BJ (cell line): ENCODE data around the gene NOTO. TPM values are rescaled to one million over a fixed set of nuclear protein-coding genes. Genes with fewer than 3 reads are reported as not detected.
A peak's percentile ranks its signal among the peaks of the same experiment; 100 is the strongest.

ENCODE experiments used
- CTCF ChIA-PET: fragments of 350-600 bp; formaldehyde crosslinking; extraction: SDS; loops from one replicate; lab custom pipeline; 2021; ENCODE audit warnings: antibody characterized with exemption, inconsistent platforms; lab: Yijun Ruan, JAX
- POLR2A ChIA-PET: fragments of 300-600 bp; sonication (Branson Sonifier 250); formaldehyde crosslinking; extraction: SDS; loops from one replicate; lab custom pipeline; 2021; ENCODE audit warnings: antibody characterized with exemption; lab: Charles Lee
- DNase-seq: peaks from one replicate; pipeline ENCODE4 v3.0.0-alpha.2; 2011; ENCODE audit warnings: low read depth
- H3K27me3 ChIP-seq: 2 replicates; pipeline ENCODE4 v1.6.0; 2011; ENCODE audit warnings: low read length; ENCODE audit not compliant: control insufficient read depth, insufficient read depth
- H3K36me3 ChIP-seq: 2 replicates; pipeline ENCODE4 v1.5.1; 2011; ENCODE audit warnings: low read length; ENCODE audit not compliant: control insufficient read depth, insufficient read depth
- H3K4me3 ChIP-seq: 2 replicates; pipeline ENCODE4 v1.5.1; 2011; ENCODE audit warnings: low read depth, mild to moderate bottlenecking, control low read depth, low read length
- CTCF ChIP-seq: IDR thresholded peaks from 2 replicates; pipeline ENCODE4 v1.5.1; 2011; ENCODE audit warnings: low read depth, mild to moderate bottlenecking, control low read depth, inconsistent platforms, low read length, moderate library complexity; ENCODE audit not compliant: insufficient read depth
- polyA plus RNA-seq: library from polyadenylated mRNA; depleted of rRNA; stranded (reverse); fragments of >200 nt; gene quantifications from 2 replicates; pipeline ENCODE4 v1.2.3, GENCODE V29; 2011

NOTO gene
- polyA plus RNA-seq, 1 experiment = not detected

DNA sequence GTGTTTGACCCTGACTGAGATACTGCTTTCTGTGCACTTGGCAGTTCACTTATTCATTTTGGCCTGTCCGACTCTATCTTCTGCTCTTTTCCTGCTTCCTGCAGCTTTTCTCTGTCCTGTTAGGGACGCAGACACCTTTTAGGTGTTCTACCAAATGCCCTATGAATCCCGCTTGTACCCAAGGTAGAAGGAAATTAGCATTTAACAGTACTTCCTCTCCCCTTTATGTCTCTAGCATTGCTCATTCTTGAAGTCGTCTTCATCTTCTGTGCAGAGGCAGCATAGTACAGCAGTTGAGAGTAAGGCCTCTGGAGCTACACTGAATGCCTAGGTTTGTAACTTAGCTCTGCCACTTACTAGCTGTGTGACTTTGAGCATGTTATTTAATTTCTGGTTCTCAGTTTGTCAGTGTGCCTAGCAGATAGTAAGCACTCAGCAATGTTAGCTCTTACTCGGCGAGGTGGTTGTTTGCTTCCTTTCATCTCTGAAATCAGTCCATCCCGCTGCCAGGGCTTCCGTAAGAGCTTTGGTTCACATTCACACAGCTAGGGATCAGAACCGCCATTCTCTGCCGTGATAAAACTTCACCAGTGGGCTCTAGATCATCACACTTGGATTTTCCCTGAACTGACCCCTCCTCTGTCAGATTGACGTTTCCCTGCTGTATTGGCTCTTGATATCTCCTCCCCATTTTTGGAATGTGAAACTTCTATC, 33.1 kb downstream of the NOTO start:
- Histone ChIP-seq H3K36me3 (peaks cover 1% of the 10 kb centered on the region; the same call in 1 of the 2 replicates), H3K27me3 (no peaks in the 10 kb centered on the region), H3K4me3 (peak overlapping the region; percentile 91)
- ChIA-PET POLR2A (no interaction called here), CTCF (interaction anchor here (1.1 to 1.7 kb wide), 2 partner anchors 20 to 25 kb away, joined by 3 read pairs; no protein-coding TSS in a partner anchor)
- TF ChIP-seq CTCF = no peak
- DNase-seq = no peak

- CTCF ChIA-PET = interaction anchor here (0.7 to 1.4 kb wide), 4 partner anchors 10 to 53 kb away, joined by 3 to 4 read pairs (median 4); no protein-coding TSS in a partner anchor
- TF ChIP-seq CTCF = no peak
- peaks cover 1% of the 10 kb centered on the region; the same call in 1 of the 2 replicates for H3K36me3 ChIP-seq
Observed at GRCh38 chr2:73237168-73237567, 34.8 kb downstream of the NOTO start.

DNA sequence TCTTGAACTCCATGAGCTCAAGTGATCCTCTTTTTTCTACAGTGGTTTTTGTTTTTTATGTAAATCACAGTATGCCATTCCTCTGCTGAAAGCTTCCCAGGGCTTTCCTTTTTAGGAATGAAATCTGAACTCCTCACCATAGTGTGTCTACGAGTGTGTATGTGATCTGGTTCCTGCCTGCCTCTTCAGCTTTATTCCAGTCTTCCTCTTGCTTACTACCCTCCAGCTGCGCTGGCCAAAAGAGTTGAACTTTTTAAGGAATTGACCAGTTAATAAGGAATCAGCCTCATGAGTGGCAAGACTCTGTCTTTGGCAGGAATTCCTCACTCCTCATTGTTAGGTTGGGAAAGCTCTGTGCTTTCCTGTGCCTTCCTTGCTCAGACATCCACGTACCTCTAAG, 35.8 kb downstream of the NOTO start:
- Histone ChIP-seq H3K4me3 (no peak overlapping the region), H3K27me3 (no peaks in the 10 kb centered on the region), H3K36me3 (peaks cover 1% of the 10 kb centered on the region; the same call in 1 of the 2 replicates)
- POLR2A ChIA-PET = no interaction called here
- no peak for DNase-seq
- TF ChIP-seq CTCF = no peak
- CTCF ChIA-PET = interaction anchor here (1.3 to 1.8 kb wide), 4 partner anchors 22 to 61 kb away, joined by 4 to 8 read pairs (median 5); no protein-coding TSS in a partner anchor

More at GRCh38 chr2:73237168-73237567, 34.8 kb downstream of the NOTO start:
- no peak for DNase-seq
- POLR2A ChIA-PET = no interaction called here
- no peaks in the 10 kb centered on the region for H3K27me3 ChIP-seq
- H3K4me3 ChIP-seq = no peak overlapping the region

GRCh38 chr2:73238976-73239375, 36.6 kb downstream of the NOTO start:
- POLR2A ChIA-PET = no interaction called here

More at GRCh38 chr2:73238976-73239375, 36.6 kb downstream of the NOTO start:
- H3K4me3 ChIP-seq = no peak overlapping the region
- DNase-seq = no peak
- no peak for TF ChIP-seq CTCF
- H3K27me3 ChIP-seq = no peaks in the 10 kb centered on the region
- CTCF ChIA-PET = interaction anchor here (0.6 to 1.8 kb wide), 4 partner anchors 21 to 771 kb away, joined by 3 to 8 read pairs (median 5); no protein-coding TSS in a partner anchor
- H3K36me3 ChIP-seq = peaks cover 1% of the 10 kb centered on the region; the same call in 1 of the 2 replicates
